HepG2 (cell line): ENCODE measurements around the gene BARHL2. TPM values are rescaled to one million over a fixed set of nuclear protein-coding genes. Genes with fewer than 3 reads are reported as not detected.

ENCODE experiments used
- ATAC-seq: fragments of 200-7000 bp; cut with Tn5 transposase; 3 replicates; pipeline ENCODE4 v1.9.1; 2020; ENCODE audit warnings: mild to moderate bottlenecking, moderate library complexity
- BruUV-seq: library from RNA; stranded (reverse); fragments of 400-500 nt; replicated peaks from 2 replicates; lab custom pipeline; 2021; lab: Mats Ljungman, UMichigan
- CTCF ChIA-PET: fragments of 300-600 bp; formaldehyde crosslinking; extraction: SDS; loops from one replicate; lab custom pipeline; 2021; ENCODE audit warnings: low total read pairs, inconsistent platforms, low intra/inter-chr PET ratio; lab: Yijun Ruan, JAX
- POLR2A ChIA-PET: fragments of 350-600 bp; sonication (Branson Sonifier 250); formaldehyde crosslinking; loops from one replicate; lab custom pipeline; 2020; ENCODE audit warnings: antibody characterized with exemption, inconsistent platforms; lab: Yijun Ruan, JAX
- DNase-seq: peaks from one replicate; pipeline ENCODE4 v3.0.0-alpha.2; 2015; ENCODE audit warnings: low spot score
- FAIRE-seq: peaks from 3 replicates; lab custom pipeline; 2011; peaks lifted over from hg19 to GRCh38; lab: Jason Lieb, UNC
- H2AFZ ChIP-seq: one replicate; pipeline ENCODE4 v1.6.1; 2011; ENCODE audit warnings: low read length, inconsistent platforms
- H3K27ac ChIP-seq: fragments of 300-600 bp; 3 replicates; pipeline ENCODE4 v1.8.0; 2011; ENCODE audit warnings: mixed run types, mild to moderate bottlenecking, mixed read lengths, low read length, inconsistent platforms; ENCODE audit not compliant: insufficient read depth; ENCODE audit errors: extremely low read length
- H3K27me3 ChIP-seq, 2 experiments: fragments of 200-600 bp in 1 of 2; 2 replicates in 1 of 2; 3 replicates in 1 of 2; pipeline versions ENCODE4 v1.6.0 to v1.8.0; 2011; ENCODE audit warnings: low read length in 2 of 2, mild to moderate bottlenecking in 2 of 2, moderate library complexity in 2 of 2, inconsistent platforms in 1 of 2; ENCODE audit not compliant: insufficient read depth in 2 of 2, control insufficient read depth in 1 of 2
- H3K36me3 ChIP-seq, 2 experiments: fragments of 200-600 bp in 1 of 2; replicated peaks in 1 of 2; 2 replicates in 1 of 2; 3 replicates in 1 of 2; pipeline versions ENCODE4 v1.5.1 to v1.8.0; 2011; ENCODE audit warnings: low read length in 2 of 2, inconsistent platforms in 1 of 2; ENCODE audit not compliant: insufficient read depth in 2 of 2, control insufficient read depth in 1 of 2
- H3K4me1 ChIP-seq: 2 replicates; pipeline ENCODE4 v1.5.1; 2012; ENCODE audit warnings: low read length, inconsistent platforms; ENCODE audit not compliant: insufficient read depth
- H3K4me2 ChIP-seq: 2 replicates; pipeline ENCODE4 v1.6.0; 2011; ENCODE audit warnings: low read depth, low read length, inconsistent platforms
- H3K4me3 ChIP-seq, 3 experiments: fragments of 200-600 bp in 1 of 3; sonication (generic), shearing (Covaris generic) in 1 of 3; replicated peaks in 1 of 3; 2 replicates each; pipeline ENCODE4 v1.5.1; 2011 to 2016; ENCODE audit warnings: low read length in 3 of 3, inconsistent platforms in 2 of 3, low read depth in 2 of 3, mild to moderate bottlenecking in 2 of 3, control low read depth in 1 of 3, mixed read lengths in 1 of 3; ENCODE audit not compliant: insufficient read depth in 1 of 3
- H3K79me2 ChIP-seq: one replicate; pipeline ENCODE4 v1.6.1; 2011; ENCODE audit warnings: low read length, inconsistent platforms; ENCODE audit not compliant: insufficient read depth
- H3K9ac ChIP-seq: 2 replicates; pipeline ENCODE4 v1.6.0; 2011; ENCODE audit warnings: mild to moderate bottlenecking, low read depth, low read length, inconsistent platforms; ENCODE audit not compliant: insufficient read depth
- H3K9me3 ChIP-seq: 2 replicates; pipeline ENCODE4 v1.5.1; 2012; ENCODE audit warnings: mild to moderate bottlenecking, low read length
- H4K20me1 ChIP-seq: 2 replicates; pipeline ENCODE4 v1.6.0; 2011; ENCODE audit warnings: inconsistent platforms, mild to moderate bottlenecking, low read length, moderate library complexity; ENCODE audit not compliant: insufficient read depth
- ATF7-NPFF ChIP-seq: sonication (generic); formaldehyde crosslinking; IDR thresholded peaks from 2 replicates; pipeline ENCODE4 v1.8.1; 2023; ENCODE audit warnings: mild to moderate bottlenecking, low read depth, missing genetic modification reagents, moderate library complexity
- FLYWCH1 ChIP-seq: sonication (generic); formaldehyde crosslinking; IDR thresholded peaks from 2 replicates; pipeline ENCODE4 v1.8.1; 2023; ENCODE audit warnings: mild to moderate bottlenecking, missing genetic modification reagents
- HNRNPLL ChIP-seq: fragments of 200-400 bp; formaldehyde crosslinking; IDR thresholded peaks from 2 replicates; pipeline ENCODE4 v1.6.1; 2017; ENCODE audit warnings: mild to moderate bottlenecking, low read depth, low read length; ENCODE audit not compliant: poor library complexity, severe bottlenecking
- IKZF5 ChIP-seq: IDR thresholded peaks from 2 replicates; pipeline ENCODE4 v1.6.1; 2018; ENCODE audit warnings: missing genetic modification reagents, mild to moderate bottlenecking, missing compliant biosample characterization
- SP5 ChIP-seq: IDR thresholded peaks from 2 replicates; pipeline ENCODE4 v1.6.1; 2016; ENCODE audit warnings: low read depth, borderline replicate concordance
- STAT5B ChIP-seq: sonication (generic); formaldehyde crosslinking; IDR thresholded peaks from 2 replicates; pipeline ENCODE4 v1.4.0; 2020; ENCODE audit warnings: missing genetic modification reagents
- ZNF260 ChIP-seq: sonication (generic); formaldehyde crosslinking; IDR thresholded peaks from 2 replicates; pipeline ENCODE4 v1.4.0; 2020; ENCODE audit warnings: missing genetic modification reagents, low read depth, mild to moderate bottlenecking, borderline replicate concordance
- ZNF30 ChIP-seq: sonication (generic); formaldehyde crosslinking; IDR thresholded peaks from 2 replicates; pipeline ENCODE4 v1.5.0; 2020; ENCODE audit warnings: mild to moderate bottlenecking, missing genetic modification reagents
- ZNF33B ChIP-seq: sonication (generic); formaldehyde crosslinking; IDR thresholded peaks from 2 replicates; pipeline ENCODE4 v1.5.1; 2020; ENCODE audit warnings: mild to moderate bottlenecking, missing genetic modification reagents
- ZNF782 ChIP-seq: sonication (generic); formaldehyde crosslinking; IDR thresholded peaks from 2 replicates; pipeline ENCODE4 v1.4.0; 2020; ENCODE audit warnings: missing genetic modification reagents, mild to moderate bottlenecking, borderline replicate concordance
- WGBS: methylation state at CpG from one replicate; pipeline ENCODE4 v1.1.6; 2017; ENCODE audit warnings: low lambda C conversion rate; 5-methylcytosine and 5-hydroxymethylcytosine counted together
- in situ Hi-C: cut with HindIII; loops from 2 replicates; pipeline ENCODE4 v1.10.0; 2017; ENCODE audit warnings: low pct_unique_long_range_greater_than_20kb; ENCODE audit not compliant: extremely low pct_ligation_motif_present
- intact Hi-C: fragments of 100-400 bp; cut with micrococcal nuclease; formaldehyde crosslinking; loops from one replicate; pipeline ENCODE4 v1.10.0; 2022; ENCODE audit not compliant: unreplicated experiment
- polyA plus RNA-seq, 8 experiments: library from polyadenylated mRNA; depleted of rRNA in 3 of 8; stranded (reverse) in 7 of 8; unstranded in 1 of 8; fragments of >200 nt; fragmentation: Illumina TruSeq in 4 of 8; extraction: Trizol in 4 of 8; gene quantifications; 2 replicates each; pipeline versions ENCODE4 v1.2.1 to v1.2.3, GENCODE V29; 2011 to 2016; ENCODE audit warnings: low read depth in 4 of 8, missing spikeins in 1 of 8, mixed read lengths in 1 of 8; ENCODE audit not compliant: insufficient read depth in 1 of 8
- total RNA-seq, 5 experiments: library from RNA; depleted of rRNA; stranded (reverse); fragments of >200 nt; fragmentation: Illumina TruSeq; extraction: Trizol; gene quantifications; 2 replicates each; pipeline ENCODE4 v1.2.3, GENCODE V29; 2016; ENCODE audit warnings: low read depth in 1 of 5
- TF ChIP-seq, protein P1 (sequence below): sonication (generic); formaldehyde crosslinking; IDR thresholded peaks from 2 replicates; pipeline ENCODE4 v1.8.1; 2023; ENCODE audit warnings: mild to moderate bottlenecking, missing genetic modification reagents

BARHL2 gene
- total and polyA plus RNA-seq, 2 of the 13 experiments (the other 11 are each of a cell fraction or from before 2014, with no cell fraction given), result not detected

DNA sequence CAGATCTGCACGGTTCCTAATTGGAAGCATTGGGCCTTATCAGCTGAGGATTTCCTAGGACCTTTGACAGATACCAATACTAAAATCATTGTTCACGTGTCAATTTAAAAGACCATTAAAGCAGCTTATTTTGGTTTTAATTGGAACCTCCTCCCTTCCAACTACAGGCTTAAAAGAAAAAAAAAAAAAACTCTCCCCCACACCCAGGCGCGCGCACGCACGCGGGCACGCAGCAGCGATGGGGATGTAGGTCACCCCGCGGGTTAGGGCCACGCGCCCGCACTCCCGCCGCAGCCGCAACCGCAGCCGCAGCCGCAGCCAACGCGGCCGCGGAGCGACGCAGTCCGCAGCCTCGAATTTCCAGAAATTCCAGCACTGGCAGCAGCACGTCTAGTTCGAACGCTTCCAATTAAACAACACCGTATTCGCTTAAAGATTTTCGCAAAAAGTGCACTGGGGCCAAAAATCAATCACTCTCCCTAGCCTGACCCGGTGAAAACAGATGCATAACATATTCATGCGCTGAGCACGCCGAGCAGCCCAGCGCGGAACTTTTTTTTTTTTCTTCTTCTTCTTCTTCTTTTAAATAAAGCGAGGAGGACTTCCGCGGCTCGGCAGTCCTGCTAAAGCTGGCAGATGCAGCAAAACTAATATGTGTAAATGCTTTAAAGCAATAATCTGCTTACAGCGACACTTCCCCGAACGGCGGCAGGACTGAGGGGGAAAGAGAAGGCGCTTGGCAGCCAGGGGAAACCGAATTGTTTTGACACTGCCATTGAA lies 13.3 kb upstream of the BARHL2 start:
- Histone ChIP-seq H3K36me3 (no peaks in the 10 kb centered on the region), H3K27ac (no peak overlapping the region), H3K4me3 (no peak overlapping the region), H3K9me3 (no peaks in the 10 kb centered on the region), H2AFZ (no peak overlapping the region), H3K27me3 (peaks cover 4 to 20% of the 10 kb centered on the region in 2 experiments; a peak in 4 of 5 replicates), H3K79me2 (no peaks in the 10 kb centered on the region), H3K4me1 (0 out of 2 replicates have a peak, but pooled peaks cover 7% of the 10 kb centered on the region), H4K20me1 (no peaks in the 10 kb centered on the region), H3K4me2 (no peak overlapping the region), H3K9ac (no peak overlapping the region)
- intact Hi-C loops (no loop called here), in situ Hi-C loops (no loop called here)
- POLR2A ChIA-PET, result no interaction called here
- FAIRE-seq (no peak), ATAC-seq (no peak), DNase-seq (no peak)
- 69% methylated on average over 51 of the region's 51 CpGs for WGBS
- no TSS peak for BruUV-seq
- CTCF ChIA-PET, result no interaction called here
- TF ChIP-seq FLYWCH1 (CRISPR knock-in tag) (no peak), ZNF782 (CRISPR knock-in tag) (no peak), ZNF30 (CRISPR knock-in tag) (no peak), IKZF5 (CRISPR knock-in tag) (no peak), ATF7-NPFF (no peak), SP5 (no peak), ZNF33B (CRISPR knock-in tag) (no peak), STAT5B (no peak), ZNF260 (CRISPR knock-in tag) (no peak), HNRNPLL (no peak)
- TF ChIP-seq, protein P1, sequence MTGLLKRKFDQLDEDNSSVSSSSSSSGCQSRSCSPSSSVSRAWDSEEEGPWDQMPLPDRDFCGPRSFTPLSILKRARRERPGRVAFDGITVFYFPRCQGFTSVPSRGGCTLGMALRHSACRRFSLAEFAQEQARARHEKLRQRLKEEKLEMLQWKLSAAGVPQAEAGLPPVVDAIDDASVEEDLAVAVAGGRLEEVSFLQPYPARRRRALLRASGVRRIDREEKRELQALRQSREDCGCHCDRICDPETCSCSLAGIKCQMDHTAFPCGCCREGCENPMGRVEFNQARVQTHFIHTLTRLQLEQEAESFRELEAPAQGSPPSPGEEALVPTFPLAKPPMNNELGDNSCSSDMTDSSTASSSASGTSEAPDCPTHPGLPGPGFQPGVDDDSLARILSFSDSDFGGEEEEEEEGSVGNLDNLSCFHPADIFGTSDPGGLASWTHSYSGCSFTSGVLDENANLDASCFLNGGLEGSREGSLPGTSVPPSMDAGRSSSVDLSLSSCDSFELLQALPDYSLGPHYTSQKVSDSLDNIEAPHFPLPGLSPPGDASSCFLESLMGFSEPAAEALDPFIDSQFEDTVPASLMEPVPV, result no peak
